ENCODE data around the gene ABCC10.

Gene ABCC10

GRCh38 chr6:43426928-43427405 lies 374 bp upstream of the ABCC10 start:
- DNase-seq (no peak), ATAC-seq (no peak)
- Mint-ChIP-seq H3K27me3 (no peaks in the 10 kb centered on the region), H3K4me1 (peaks cover 19% of the 10 kb centered on the region), H3K9me3 (no peaks in the 10 kb centered on the region), H3K27ac (peak overlapping the region; percentile 96), H3K36me3 (ENCODE audit: low read depth) (peaks cover 2% of the 10 kb centered on the region), H3K4me3 (peak overlapping the region; percentile 94)

GRCh38 chr6:43428112-43428570 lies 800 bp downstream of the ABCC10 start:
- peak overlapping the region; percentile 94 for H3K4me3 Mint-ChIP-seq
- peak overlapping the region; percentile 96 for H3K27ac Mint-ChIP-seq
- H3K27me3 Mint-ChIP-seq: no peaks in the 10 kb centered on the region
- H3K4me1 Mint-ChIP-seq: peaks cover 19% of the 10 kb centered on the region
- peaks cover 2% of the 10 kb centered on the region for H3K36me3 Mint-ChIP-seq (ENCODE audit: low read depth)
- DNase-seq: no peak
- peak; percentile 39 for ATAC-seq
- H3K9me3 Mint-ChIP-seq: no peaks in the 10 kb centered on the region

GRCh38 chr6:43428874-43429273 lies 1.5 kb downstream of the ABCC10 start:
- DNase-seq (no peak), ATAC-seq (no peak)
- Mint-ChIP-seq H3K27ac (peak overlapping the region; percentile 96), H3K4me3 (peak overlapping the region; percentile 94), H3K4me1 (peaks cover 19% of the 10 kb centered on the region), H3K36me3 (ENCODE audit: low read depth) (peaks cover 2% of the 10 kb centered on the region), H3K27me3 (no peaks in the 10 kb centered on the region), H3K9me3 (no peaks in the 10 kb centered on the region)

GRCh38 chr6:43432009-43432945 lies 4.9 kb downstream of the ABCC10 start:
- H3K36me3 Mint-ChIP-seq (ENCODE audit: low read depth): peaks cover 4% of the 10 kb centered on the region
- peaks cover 16% of the 10 kb centered on the region for H3K4me1 Mint-ChIP-seq
- ATAC-seq (no peak), DNase-seq (no peak)
- no peak overlapping the region for H3K4me3 Mint-ChIP-seq
- no peaks in the 10 kb centered on the region for H3K9me3 Mint-ChIP-seq
- no peaks in the 10 kb centered on the region for H3K27me3 Mint-ChIP-seq
- H3K27ac Mint-ChIP-seq: no peak overlapping the region

DNA sequence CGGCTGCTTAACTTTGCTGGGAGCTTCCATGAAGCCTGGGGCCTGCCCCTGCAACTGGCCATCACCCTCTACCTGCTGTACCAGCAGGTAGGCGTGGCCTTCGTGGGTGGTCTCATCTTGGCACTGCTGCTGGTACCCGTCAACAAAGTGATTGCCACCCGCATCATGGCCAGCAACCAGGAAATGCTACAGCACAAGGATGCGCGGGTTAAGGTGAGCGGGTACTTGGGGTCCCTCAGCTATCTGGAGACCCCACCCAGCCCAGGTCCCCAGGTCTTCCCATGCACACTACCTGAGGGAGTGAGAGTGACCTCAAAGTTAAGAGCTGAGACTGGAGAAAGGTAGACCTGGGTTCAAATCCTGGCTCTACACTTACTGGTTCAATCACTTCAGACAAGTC lies 5.8 kb downstream of the ABCC10 start:
- Mint-ChIP-seq H3K9me3 (no peaks in the 10 kb centered on the region), H3K27me3 (no peaks in the 10 kb centered on the region), H3K36me3 (ENCODE audit: low read depth) (peaks cover 4% of the 10 kb centered on the region), H3K27ac (no peak overlapping the region), H3K4me1 (peaks cover 15% of the 10 kb centered on the region), H3K4me3 (no peak overlapping the region)
- no peak for ATAC-seq
- DNase-seq: no peak

- no peaks in the 10 kb centered on the region for H3K9me3 Mint-ChIP-seq
- DNase-seq (no peak), ATAC-seq (no peak)
- H3K4me1 Mint-ChIP-seq: peaks cover 7% of the 10 kb centered on the region
- no peaks in the 10 kb centered on the region for H3K27me3 Mint-ChIP-seq
- no peak overlapping the region for H3K27ac Mint-ChIP-seq
- H3K36me3 Mint-ChIP-seq (ENCODE audit: low read depth): peaks cover 2% of the 10 kb centered on the region
- H3K4me3 Mint-ChIP-seq: no peak overlapping the region
Observed at GRCh38 chr6:43434001-43434840, 6.9 kb downstream of the ABCC10 start.

DNA sequence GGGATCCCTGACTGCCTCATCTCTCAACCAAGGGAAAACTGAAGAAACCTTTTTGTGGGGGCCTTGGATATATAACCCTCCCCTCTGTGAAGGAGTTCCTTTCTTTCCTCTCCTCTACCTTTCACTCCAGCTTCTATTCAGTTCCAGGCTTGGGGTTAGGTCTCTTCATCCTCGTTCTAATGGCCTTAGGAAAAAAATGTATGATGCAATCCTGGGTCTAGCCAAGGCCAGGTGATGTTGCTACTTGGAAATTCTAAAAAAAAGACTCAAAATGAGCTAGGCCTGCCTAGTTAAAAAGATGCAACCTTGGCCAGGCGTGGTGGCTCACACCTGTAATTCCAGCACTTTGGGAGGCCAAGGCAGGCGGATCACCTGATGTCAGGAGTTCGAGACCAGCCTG lies 7.6 kb downstream of the ABCC10 start:
- ATAC-seq (no peak), DNase-seq (no peak)
- peaks cover 7% of the 10 kb centered on the region for H3K4me1 Mint-ChIP-seq
- H3K4me3 Mint-ChIP-seq: no peak overlapping the region
- no peaks in the 10 kb centered on the region for H3K9me3 Mint-ChIP-seq
- H3K27me3 Mint-ChIP-seq: no peaks in the 10 kb centered on the region
- H3K27ac Mint-ChIP-seq: no peak overlapping the region
- H3K36me3 Mint-ChIP-seq (ENCODE audit: low read depth): peaks cover 2% of the 10 kb centered on the region

DNA sequence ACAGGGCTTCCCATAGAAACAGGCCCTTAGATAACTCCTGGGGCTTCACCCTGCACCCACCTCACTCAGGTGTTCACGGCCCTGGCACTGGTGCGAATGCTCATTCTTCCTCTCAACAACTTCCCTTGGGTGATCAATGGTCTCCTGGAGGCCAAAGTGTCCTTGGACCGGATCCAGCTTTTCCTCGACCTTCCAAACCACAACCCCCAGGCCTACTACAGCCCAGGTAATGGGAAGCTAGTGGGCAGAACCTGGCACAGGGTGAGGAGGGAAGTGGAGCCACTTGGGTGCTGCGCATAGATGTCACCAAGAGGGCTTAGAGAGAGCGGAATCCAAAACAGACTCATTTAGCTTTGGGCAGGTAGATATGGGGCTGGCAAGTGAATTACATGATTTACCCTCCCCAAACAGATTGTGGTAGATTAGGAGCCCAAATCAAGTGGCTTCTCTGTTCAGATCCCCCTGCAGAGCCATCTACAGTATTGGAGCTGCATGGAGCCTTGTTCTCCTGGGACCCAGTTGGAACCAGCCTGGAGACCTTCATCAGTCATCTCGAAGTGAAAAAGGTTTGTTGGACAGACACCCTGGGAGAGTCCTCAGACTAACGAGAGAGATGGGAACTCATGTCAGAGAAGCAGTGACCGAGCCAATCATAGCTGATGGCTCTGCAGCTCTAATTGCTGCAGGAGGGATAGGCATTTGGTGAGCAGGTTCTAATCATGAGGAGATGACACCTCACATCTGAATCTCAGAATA lies 8.5 kb downstream of the ABCC10 start:
- Mint-ChIP-seq H3K4me3 (no peak overlapping the region), H3K27me3 (no peaks in the 10 kb centered on the region), H3K36me3 (ENCODE audit: low read depth) (peaks cover 2% of the 10 kb centered on the region), H3K4me1 (peaks cover 5% of the 10 kb centered on the region), H3K9me3 (no peaks in the 10 kb centered on the region), H3K27ac (no peak overlapping the region)
- no peak for DNase-seq
- no peak for ATAC-seq

DNA sequence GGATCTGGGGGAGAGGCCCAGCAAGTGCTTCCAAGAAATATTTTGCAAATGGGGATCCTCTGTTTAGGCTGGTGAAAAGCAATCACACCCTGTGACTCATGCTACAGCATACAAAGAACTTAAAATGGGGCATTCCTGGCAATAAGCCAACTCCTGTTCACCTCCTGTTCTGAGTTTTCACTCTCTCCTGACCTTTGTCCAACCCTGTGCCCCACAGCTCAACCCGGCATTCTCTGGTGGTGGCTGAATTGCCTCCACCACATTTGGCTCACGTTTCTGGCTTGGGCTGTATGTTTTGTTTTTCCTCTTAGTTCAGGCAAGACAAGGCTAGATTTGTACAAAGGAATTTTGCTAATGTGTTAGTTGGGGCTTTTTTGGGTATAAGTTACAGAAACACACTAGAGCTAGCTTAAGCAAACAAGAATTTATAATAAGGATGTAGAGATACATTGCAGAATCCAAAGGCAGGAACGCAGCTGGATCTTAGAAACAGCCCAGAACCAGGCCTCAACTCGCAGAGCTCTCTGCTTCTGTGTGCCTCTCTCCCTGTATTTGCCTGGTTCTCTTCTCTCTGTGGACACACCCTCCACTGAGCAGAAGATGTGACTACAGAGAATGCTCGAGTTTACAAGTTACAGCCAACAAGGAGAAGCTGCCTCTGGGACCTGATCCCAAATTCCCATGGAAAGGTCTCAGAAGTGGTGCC lies 9.4 kb downstream of the ABCC10 start:
- no peaks in the 10 kb centered on the region for H3K9me3 Mint-ChIP-seq
- H3K4me3 Mint-ChIP-seq: no peak overlapping the region
- H3K27ac Mint-ChIP-seq: peak overlapping the region; percentile 19
- ATAC-seq: peak; percentile 44
- DNase-seq: no peak
- no peaks in the 10 kb centered on the region for H3K27me3 Mint-ChIP-seq
- H3K36me3 Mint-ChIP-seq (ENCODE audit: low read depth): peaks cover 2% of the 10 kb centered on the region
- H3K4me1 Mint-ChIP-seq: peaks cover 5% of the 10 kb centered on the region

DNA sequence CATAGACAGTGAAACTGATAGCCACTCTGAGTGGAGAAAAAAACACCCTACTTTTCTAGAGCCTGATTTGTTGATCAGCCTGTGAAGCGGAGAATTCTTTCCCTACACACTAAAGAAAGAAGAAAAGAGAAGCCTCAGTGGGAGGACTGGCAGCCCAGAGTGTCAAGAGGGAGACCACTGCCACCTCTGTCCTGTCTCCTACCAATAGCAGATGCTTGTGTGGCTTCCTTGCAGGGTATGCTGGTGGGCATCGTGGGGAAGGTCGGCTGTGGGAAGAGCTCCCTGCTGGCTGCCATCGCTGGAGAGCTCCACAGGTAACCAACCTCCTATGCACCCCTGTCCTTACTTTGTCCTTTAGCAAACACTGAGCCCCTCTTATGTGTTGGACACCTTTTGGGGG lies 10.4 kb downstream of the ABCC10 start:
- no peak for DNase-seq
- Mint-ChIP-seq H3K27ac (no peak overlapping the region), H3K4me1 (peaks cover 5% of the 10 kb centered on the region), H3K27me3 (no peaks in the 10 kb centered on the region), H3K9me3 (no peaks in the 10 kb centered on the region), H3K36me3 (ENCODE audit: low read depth) (peaks cover 2% of the 10 kb centered on the region), H3K4me3 (no peak overlapping the region)
- no peak for ATAC-seq

DNA sequence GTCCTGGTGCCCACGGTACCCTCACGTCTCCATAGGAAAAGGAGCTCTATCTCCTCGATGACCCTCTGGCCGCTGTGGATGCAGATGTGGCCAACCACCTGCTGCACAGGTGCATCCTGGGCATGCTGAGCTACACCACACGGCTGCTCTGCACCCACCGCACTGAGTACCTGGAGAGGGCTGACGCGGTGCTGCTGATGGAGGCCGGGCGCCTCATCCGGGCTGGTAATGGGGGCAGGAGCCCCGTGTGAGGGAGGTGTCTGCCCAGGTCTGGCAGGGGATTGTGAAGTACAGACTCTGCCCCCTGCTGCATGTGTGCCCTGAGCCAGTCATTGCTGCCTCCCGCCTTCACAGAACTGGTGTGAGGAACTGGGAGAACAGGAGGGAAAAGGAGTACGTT lies 15.6 kb downstream of the ABCC10 start:
- H3K27ac Mint-ChIP-seq: no peak overlapping the region
- H3K4me3 Mint-ChIP-seq: no peak overlapping the region
- H3K9me3 Mint-ChIP-seq: no peaks in the 10 kb centered on the region
- H3K27me3 Mint-ChIP-seq: no peaks in the 10 kb centered on the region
- no peaks in the 10 kb centered on the region for H3K4me1 Mint-ChIP-seq
- ATAC-seq: no peak
- DNase-seq: no peak
- H3K36me3 Mint-ChIP-seq (ENCODE audit: low read depth): peaks cover 2% of the 10 kb centered on the region

DNA sequence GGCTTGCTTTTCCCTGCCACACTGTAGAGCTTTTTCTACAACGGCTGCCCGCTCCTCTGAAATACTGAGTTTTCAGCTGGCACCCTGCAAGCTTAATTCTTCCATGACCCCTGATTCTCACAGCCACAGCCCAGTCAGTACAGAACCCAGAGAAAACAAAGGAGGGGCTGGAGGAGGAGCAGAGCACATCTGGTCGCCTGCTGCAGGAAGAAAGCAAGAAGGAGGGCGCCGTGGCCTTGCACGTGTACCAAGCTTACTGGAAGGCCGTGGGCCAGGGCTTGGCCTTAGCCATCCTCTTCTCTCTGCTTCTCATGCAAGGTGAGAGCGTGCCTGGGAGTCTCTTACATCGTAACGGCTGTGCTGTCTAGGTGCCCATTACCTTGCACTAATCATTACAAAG lies 16.7 kb downstream of the ABCC10 start:
- no peak overlapping the region for H3K4me3 Mint-ChIP-seq
- no peaks in the 10 kb centered on the region for H3K27me3 Mint-ChIP-seq
- peaks cover 2% of the 10 kb centered on the region for H3K36me3 Mint-ChIP-seq (ENCODE audit: low read depth)
- DNase-seq: no peak
- no peak for ATAC-seq
- H3K4me1 Mint-ChIP-seq: no peaks in the 10 kb centered on the region
- no peak overlapping the region for H3K27ac Mint-ChIP-seq
- H3K9me3 Mint-ChIP-seq: no peaks in the 10 kb centered on the region

GRCh38 chr6:43444582-43444981 lies 17.2 kb downstream of the ABCC10 start:
- peaks cover 2% of the 10 kb centered on the region for H3K36me3 Mint-ChIP-seq (ENCODE audit: low read depth)
- H3K4me1 Mint-ChIP-seq: no peaks in the 10 kb centered on the region
- no peaks in the 10 kb centered on the region for H3K9me3 Mint-ChIP-seq
- no peak overlapping the region for H3K4me3 Mint-ChIP-seq
- no peak overlapping the region for H3K27ac Mint-ChIP-seq
- DNase-seq (no peak), ATAC-seq (no peak)
- H3K27me3 Mint-ChIP-seq: no peaks in the 10 kb centered on the region

GRCh38 chr6:43445576-43445975 lies 18.2 kb downstream of the ABCC10 start:
- no peaks in the 10 kb centered on the region for H3K9me3 Mint-ChIP-seq
- ATAC-seq (no peak), DNase-seq (no peak)
- no peak overlapping the region for H3K27ac Mint-ChIP-seq
- H3K4me3 Mint-ChIP-seq: no peak overlapping the region
- no peaks in the 10 kb centered on the region for H3K4me1 Mint-ChIP-seq
- H3K36me3 Mint-ChIP-seq (ENCODE audit: low read depth): peaks cover 2% of the 10 kb centered on the region
- H3K27me3 Mint-ChIP-seq: no peaks in the 10 kb centered on the region

Measured in activated naive CD8-positive, alpha-beta T cell treated with anti-CD3 and anti-CD28 coated beads, Interleukin-2, amount 50 U/mL, for 24 hours (primary cell).